Stimulated activated CD4-positive, alpha-beta T cell treated with anti-CD3 and anti-CD28 coated beads, Interleukin-1b, Interleukin-23, amount 100 ng/mL, for 1 hour (primary cell): ENCODE data around the gene GSX2.
"Not testable (repeated sequence)": the region's sequence is repeated elsewhere in the genome, so short reads cannot be mapped to it uniquely, and the experiment has no call there.

ENCODE experiments used
- DNase-seq, 2 donors: peaks; one replicate each; pipeline ENCODE4 v3.0.0-alpha.2; 2020; ENCODE audit warnings: low read depth in 2 of 2

The GSX2 gene

DNA sequence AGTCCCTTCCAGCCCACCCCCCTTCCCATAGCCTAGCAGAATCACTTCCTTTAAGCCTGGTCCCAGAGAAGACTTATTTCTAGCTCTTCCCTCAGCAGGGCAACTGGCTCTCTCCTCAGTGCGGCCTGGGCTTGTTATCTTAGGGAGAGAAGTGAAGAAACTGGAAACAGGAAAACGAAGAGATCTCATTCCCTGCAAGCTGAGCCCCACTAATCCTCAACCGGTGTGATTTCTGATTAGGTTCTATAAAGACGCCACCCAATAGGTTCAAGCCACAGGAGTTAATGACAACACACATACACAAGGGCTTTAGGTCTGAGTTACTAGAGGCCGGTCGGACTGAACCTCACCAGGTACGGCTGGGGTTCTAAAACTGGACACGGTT, 3.2 kb downstream of the GSX2 start:
- no peak for DNase-seq

DNA sequence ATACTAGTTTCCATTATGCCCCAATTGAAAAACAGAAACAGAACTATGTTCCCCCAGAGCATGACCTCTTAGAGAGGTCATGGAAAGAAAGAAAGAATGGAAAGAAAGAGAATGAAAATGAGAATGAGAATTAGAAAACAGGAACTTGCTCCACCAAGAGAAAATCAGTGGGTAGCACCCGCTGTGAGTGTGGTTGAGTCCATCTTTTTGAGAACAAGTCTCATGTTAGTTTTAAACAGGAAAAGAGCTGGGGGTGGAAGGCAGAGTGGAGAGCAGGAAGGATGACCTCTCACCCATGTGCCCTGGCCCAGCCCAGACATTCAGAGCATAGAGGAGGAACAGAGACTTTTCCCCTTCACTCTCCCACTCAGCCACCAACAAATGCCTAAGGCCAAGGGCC, 4.9 kb downstream of the GSX2 start:
- no peak for DNase-seq

DNA sequence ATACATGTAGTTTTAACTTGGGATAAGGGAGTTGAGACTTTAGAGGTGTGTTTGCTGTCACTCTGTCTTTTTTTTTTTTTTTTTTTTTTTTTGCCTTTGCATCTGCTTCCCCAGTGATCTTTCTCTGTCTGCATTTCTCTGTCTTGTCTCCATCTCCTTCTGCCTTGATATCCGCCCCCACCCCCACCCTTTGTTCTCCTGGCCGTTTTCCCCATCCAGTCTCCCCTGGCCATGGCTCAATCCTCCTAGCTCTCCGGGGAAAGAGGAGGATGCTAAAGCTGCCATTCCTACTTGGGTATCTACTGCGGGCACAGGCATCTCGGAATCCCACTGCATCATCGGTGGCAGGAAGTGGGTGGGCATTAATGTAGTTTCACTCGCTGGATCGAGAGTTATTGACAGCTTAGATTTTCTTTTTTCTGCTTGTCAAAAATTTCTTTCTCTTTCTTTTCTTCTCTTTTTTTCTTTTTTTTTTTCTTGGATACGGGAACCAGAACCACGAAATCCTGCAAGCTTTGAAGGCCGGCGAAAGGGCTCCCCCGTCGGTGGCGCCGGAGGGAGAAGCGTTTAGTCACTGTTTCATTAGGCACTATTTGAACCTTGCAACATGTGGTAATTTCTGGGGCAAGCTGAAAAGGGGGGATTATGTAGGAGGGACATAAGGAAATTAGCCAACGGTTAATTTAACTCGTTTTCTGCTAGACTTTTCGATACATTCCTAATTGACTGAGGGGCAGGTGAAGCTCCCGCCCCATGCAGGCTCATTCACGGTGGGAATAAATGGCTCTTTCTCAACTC, 8.2 kb downstream of the GSX2 start:
- no peak for DNase-seq

DNA sequence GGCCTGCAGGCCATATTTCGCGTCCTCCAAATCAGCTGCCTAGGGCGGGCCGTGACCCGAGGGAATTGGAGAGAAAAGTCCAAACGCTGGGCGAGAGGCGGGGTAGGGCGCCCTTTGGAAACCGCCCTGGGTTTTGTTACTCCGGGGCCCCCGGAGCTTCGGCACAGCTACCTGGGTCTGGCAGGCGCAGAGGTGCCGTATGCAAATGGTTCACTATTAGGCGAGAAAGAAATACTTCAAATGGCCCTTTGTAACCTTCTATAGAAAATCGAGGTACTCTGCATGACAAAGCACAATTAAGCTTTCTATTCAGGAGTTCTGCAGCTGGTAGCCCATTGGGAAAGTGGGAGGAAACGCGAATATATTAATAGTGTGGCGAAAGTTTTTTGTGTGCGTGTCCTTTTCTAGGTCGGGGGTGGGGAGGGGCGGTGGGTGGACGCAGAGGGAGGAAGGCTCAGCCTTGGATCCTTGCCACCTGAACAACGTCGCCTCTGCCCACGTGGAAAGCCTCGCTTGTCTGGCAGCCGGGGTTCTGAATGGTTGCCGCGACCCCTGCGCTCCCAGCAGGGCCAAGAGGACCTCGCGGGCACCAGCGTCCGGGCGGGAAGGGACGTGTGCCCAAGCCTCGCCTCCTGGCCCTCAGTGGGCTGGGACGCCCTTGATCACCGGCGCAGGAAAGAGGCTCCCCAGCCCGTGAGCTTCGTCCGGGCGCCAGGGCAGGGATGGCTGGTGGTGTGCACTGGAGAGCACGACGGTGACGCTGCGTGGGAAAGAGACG, 9.5 kb downstream of the GSX2 start:
- DNase-seq, result no peak

DNA sequence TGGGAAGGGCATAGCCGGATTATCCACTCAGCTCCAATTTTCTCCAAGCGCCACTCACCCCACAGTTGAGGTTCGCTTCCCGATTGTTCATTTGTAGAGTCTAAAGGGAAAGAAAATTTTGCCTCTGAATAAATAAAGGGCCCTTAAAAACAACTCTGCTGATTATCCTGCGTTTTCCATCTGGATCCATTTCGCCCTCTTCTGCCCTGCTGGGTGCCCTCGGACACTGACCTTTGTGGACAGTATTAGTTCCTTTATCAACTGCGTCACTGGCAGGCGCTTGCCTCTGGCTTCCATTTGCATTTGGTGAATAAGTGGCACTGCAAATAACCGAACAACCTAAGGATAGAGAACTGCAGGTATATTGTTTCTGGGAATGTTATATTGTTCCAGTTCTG, 10.1 kb downstream of the GSX2 start:
- DNase-seq, result no peak

DNA sequence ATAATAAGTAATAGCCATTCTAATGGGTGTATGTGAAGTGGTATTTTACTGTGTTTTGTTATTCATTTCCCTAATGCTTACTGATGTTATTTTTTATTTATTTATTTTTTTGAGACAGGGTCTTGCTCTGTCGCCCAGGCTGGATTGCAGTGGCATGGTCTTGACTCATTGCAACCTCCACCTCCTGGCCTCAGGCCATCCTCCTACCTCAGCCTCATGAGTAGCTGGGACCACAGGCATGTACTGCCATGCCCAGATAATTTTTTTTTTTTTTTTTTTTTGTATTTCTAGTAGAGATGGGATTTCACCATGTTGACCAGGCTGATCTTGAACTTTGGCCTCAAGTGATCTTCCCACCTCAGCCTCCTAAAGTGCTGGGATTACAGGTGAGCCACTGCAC, 13.2 kb downstream of the GSX2 start:
- not testable (repeated sequence) for DNase-seq

DNA sequence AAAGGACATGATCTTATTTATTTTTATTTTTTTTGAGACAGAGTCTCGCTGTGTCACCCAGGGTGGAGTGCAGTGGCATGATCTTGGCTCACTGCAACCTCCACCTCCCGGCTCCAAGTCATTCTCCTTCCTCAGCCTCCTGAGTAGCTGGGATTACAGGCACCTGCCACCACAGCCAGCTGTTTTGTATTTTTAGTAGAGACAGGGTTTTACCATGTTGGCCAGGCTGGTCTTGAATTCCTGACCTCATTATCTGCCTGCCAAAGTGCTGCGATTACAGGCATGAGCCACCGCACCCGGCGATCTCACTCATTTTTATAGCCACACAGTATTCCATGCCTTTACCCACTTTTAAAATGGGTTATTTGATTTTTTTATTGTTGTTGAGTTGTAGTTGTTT, 16.3 kb downstream of the GSX2 start:
- not testable (repeated sequence) for DNase-seq

DNA sequence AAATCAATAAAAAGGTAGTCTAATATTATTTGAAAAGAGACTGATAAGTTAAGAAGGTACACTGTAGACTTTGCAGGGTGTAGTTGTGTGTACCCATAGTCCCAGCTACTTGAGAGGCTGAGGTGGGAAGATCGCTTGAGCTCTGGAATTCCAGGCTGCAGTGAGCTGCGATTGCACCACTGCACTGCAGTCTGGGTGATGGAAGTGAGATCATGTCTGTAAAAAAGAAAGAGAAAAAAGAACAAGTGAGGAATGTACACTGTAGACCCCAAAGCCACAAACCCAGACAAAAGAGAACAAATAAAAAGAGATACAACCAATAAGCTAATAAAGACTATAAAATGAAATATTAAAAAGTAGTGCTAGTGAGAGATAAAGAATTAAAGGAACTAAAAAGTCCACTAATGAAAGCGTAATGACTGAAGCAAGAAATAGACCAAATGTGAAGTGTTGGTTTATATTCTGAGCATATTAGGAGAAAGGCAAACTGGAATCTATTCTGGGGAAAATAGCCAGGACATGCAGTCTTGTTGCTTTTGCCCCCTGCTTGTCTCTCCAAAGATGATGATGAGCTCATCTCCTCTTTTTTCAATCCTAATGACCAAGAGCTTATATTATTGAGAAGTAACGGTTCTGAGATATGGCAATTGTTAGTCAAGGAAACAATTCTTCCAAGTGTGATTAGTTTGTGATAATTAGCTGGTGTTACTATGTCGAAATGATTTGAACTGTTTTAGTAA, 19.1 kb downstream of the GSX2 start:
- DNase-seq, result no peak

DNA sequence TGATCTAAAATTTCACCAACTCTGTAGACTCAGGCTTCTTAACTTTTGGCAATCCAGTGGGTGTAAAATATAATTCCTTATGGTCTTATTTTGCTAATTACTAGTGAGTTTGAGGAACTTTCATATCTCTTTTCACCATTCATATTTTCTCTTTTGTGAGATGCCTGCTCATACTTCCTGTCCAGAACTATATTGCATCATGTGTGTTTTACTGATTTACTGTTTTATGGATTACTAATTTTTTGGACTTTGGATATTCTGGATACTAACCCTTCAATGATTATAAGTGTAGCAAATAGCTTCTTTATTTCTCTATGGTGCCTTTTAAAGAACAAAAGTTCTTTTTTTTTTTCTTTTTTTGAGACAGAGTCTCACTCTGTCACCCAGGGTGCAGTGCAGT, 20.6 kb downstream of the GSX2 start:
- DNase-seq, result no peak

DNA sequence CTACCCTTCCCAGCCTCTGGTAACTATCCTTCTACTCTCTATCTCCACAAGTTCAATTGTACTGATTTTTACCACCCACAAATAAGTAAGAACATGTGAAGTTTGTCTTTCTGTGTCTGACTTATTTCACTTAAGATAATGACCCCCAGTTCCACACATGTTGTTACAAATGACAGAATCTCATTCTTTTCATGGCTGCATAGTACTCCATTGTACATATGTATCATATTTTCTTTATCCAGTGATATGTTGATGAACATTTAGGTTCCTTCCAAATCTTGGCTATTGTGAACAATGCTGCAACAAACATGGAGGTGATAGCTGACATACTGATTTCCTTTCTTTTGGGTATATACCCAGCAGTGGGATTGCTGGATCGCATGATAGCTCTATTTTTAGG, 27.7 kb downstream of the GSX2 start:
- no peak for DNase-seq

DNA sequence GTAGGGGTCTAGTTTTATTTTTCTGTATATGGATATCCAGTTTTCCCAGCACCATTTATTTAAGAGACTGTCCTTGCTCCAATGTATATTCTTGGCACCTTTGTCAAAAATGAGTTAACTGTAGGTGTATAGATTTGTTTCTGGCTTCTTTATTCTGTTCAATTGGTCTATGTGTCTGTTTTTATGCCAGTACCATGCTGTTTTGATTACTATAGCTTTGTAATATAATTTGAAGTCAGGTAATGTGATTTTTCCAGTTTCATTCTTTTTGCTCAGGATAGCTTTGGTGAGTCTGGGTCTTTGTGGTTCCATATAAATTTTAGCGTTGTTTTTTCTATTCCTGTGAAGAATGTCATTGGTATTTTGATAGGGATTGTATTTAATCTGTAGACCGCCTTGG, 28.7 kb downstream of the GSX2 start:
- not testable (repeated sequence) for DNase-seq

DNA sequence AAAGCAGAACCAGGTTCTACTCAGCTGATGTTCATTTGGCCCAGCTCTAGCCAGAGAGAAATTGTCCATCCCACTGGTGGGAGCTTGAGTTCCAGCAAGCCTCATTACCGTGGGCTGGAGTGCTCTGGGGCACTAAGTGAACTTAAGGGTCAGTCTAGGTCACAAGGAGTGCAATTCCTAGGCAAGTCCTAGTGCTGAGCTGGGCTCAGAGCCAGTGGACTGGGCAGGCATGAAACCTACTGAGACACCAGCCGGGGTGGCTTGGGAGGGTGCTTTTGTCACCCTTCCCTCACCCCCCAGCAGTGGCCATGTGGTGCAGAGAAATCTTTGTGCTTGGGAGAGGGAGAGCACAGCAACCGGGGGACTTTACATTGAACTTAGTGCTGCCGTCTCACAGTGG, 39.4 kb downstream of the GSX2 start:
- no peak for DNase-seq

DNA sequence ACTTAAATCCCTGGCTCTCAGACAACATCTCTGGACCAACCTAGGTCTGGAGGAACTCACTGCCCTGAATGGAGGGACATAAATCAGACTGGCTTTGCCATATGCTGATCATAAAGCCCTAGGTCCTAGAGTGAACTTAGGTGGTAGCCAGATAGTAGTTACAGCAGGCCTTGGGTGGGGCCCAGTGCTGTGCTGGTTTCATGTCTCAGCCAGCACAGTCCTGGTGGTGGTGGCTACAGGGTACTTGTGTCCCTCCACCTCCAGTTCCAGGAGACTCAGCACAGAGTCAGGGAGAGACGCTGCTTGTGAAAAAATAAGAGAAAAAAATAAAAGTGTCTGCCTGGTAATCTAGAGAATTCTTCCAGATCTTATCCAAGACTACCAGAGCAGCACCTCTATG, 40.3 kb downstream of the GSX2 start:
- DNase-seq, result no peak

DNA sequence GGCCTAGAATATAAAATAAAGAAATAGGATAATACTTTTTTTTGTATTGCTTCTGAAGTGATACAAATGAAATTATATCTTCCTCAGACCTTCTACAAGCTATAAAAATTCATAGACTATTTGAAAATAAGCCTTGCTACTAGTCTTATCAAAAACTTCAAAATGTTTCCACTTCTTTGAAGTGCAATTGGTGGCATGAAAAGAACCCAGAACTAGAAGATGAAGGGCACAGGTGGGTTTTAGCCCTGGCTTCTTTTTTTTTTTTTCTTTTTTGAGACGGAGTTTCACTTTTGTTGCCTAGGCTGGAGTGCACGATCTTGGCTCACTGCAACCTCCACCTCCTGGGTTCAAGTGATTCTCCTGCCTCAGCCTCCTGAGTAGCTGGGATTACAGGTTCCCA, 44.2 kb downstream of the GSX2 start:
- DNase-seq, result no peak

DNA sequence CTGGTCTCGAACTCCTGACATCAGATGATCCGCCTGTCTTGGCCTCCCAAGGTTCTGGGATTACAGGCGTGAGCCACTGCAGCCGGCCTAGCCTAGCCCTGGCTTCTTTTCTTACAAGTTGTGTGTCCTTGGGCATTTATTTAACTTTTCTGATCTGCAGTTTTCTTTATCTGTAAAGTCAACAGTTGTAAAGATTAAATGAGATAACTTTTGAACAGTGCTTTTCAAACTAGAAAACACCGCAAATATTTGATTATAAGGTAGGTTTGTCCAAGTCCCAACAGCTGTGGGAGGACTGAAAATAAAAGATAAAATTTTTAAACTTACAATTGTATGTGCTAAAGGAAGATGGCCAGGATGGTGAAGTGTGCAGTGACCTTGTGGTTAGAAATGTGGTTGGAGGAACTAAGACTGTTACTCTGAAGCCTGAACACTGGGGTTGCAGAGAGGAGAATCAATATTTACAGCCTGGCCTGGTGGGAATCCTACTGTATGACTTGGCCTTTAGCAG, 44.8 kb downstream of the GSX2 start:
- no peak for DNase-seq

DNA sequence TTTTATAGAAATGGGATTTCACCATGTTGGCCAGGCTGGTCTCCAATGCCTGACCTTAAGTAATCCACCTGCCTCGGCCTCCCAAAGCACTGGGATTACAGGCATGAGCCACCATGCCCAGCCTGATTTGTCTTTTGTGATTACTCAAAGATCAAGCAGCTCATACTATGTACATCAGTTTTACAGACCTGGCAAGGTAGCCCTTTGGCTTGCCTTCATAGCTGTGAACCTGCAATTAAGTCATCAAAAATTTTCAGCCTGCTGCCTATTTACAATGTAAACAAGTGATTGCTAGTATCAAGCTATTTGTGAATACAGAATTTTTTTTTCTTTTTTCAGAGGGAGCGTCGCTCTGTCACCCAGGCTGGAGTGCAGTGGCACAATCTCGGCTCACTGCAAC, 46.2 kb downstream of the GSX2 start:
- DNase-seq, result no peak

DNA sequence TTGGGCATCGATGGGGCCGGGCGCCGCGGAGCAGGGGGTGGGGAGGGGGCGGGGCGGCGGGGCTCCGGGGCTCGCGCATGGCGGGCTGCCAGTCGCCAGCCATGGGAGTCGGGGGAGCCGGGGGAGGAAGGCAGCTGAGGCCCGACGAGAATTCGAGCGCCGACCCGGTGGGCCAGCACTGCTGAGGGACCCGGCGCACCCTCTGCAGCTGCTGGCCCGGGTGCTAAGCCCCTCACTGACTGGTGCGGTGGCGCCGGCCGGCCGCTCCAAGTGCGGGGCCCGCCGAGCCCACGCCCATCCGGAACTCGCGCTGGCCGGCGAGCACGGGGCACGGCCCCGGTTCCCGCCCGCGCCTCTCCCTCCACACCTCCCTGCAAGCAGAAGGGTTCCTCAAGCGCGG, 49.4 kb downstream of the GSX2 start:
- no peak for DNase-seq
